VCaP (cell line): Measurements from ENCODE around the gene NRXN3.

Experiments
- H3K27ac ChIP-seq: fragments of 450-650 bp; 2 replicates; pipeline ENCODE4 v1.5.1; 2017
- TF ChIP-seq, protein P1 (sequence below): fragments of 450-650 bp; conservative IDR thresholded peaks from 2 replicates; pipeline ENCODE4 v1.5.1; 2017; ENCODE audit warnings: mild to moderate bottlenecking, moderate library complexity

NRXN3 gene

DNA sequence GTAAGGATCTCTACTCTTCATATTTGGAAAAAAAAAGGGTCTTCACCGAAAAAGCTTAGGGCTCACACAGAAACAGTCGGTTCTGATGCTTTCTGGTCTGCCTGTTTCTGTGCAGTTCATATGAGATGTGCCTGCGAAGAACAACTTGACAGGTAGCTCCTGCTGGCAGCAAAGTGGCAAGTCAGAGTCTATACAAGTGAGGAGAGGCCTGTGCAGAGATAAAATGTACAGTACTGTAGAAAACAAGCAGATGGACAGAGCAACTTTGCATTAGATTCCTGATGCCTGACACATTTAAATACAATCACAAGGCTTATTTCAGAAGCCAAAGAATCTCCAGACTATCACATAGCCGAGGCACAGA lies 1105.1 kb downstream of the NRXN3 start:
- TF ChIP-seq, protein P1, sequence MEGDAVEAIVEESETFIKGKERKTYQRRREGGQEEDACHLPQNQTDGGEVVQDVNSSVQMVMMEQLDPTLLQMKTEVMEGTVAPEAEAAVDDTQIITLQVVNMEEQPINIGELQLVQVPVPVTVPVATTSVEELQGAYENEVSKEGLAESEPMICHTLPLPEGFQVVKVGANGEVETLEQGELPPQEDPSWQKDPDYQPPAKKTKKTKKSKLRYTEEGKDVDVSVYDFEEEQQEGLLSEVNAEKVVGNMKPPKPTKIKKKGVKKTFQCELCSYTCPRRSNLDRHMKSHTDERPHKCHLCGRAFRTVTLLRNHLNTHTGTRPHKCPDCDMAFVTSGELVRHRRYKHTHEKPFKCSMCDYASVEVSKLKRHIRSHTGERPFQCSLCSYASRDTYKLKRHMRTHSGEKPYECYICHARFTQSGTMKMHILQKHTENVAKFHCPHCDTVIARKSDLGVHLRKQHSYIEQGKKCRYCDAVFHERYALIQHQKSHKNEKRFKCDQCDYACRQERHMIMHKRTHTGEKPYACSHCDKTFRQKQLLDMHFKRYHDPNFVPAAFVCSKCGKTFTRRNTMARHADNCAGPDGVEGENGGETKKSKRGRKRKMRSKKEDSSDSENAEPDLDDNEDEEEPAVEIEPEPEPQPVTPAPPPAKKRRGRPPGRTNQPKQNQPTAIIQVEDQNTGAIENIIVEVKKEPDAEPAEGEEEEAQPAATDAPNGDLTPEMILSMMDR: no peak
- no peak overlapping the region for H3K27ac ChIP-seq

DNA sequence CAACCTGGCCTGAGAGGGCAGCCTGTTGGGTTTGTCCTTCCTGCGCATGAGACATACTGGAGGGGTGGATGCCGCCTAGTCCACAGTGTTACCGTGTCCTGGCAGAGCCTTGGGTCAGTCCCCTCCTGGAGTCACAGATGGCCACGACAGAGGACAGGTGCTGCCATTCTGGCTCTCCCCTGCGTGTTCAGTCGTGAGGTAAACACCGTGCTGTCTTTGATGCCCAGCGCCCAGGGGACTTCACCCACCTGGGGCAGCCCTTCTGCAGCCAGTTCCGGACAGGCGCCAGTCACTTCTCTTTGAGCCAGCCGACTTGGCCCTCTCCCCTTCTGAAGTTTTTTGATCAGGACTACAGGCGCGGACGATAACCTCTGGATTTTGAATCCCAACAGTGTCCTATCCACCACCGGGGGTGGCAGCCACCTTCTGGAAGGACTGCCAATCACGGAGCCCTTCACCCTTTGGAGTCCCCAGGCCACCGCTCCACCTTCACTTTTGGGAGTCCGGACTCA lies 1108.2 kb downstream of the NRXN3 start:
- TF ChIP-seq, protein P1: no peak
- H3K27ac ChIP-seq: peak overlapping the region; percentile 82

DNA sequence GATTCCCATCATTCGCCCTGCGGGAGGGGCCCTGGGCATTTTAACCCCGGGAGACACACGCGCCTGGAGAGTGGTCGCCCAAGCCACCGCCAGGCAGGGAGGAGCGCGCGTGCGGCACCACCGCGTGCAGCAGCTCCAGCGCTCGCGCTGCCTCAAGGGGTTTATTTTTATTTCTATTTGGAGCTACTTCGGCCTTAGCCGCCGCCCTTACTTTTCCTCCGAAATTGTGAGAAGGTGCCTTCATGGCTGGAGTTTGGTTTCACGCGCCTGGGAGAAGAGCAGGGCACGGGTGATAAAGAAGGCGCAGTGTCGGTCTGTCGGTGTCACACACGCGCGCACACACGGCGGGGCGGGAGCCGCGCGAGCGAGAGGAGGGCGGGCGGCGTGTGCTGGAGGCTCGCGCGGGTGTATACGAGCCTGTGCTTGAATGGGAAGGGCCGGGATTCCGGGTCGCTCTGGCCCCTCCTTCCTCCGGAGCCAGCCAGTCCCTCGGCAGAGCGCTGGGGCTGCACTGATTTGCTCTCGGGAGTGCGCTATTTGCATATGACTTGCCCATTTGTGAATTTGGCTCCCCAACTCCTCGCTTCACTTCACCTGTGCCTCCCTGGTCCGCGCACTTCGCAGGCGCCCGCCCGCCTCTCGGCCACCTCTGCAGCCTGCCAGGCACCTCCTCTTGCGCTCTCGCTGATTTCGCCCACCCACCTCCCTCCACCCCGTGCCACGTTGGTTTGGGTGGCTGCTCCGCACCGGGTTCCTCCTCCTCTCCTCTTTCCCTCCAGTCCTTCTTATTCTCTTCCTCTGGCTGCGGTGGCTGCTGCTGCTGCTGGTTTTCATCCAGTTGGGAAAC lies 1108.8 kb downstream of the NRXN3 start:
- peak overlapping the region; percentile 82 for H3K27ac ChIP-seq

DNA sequence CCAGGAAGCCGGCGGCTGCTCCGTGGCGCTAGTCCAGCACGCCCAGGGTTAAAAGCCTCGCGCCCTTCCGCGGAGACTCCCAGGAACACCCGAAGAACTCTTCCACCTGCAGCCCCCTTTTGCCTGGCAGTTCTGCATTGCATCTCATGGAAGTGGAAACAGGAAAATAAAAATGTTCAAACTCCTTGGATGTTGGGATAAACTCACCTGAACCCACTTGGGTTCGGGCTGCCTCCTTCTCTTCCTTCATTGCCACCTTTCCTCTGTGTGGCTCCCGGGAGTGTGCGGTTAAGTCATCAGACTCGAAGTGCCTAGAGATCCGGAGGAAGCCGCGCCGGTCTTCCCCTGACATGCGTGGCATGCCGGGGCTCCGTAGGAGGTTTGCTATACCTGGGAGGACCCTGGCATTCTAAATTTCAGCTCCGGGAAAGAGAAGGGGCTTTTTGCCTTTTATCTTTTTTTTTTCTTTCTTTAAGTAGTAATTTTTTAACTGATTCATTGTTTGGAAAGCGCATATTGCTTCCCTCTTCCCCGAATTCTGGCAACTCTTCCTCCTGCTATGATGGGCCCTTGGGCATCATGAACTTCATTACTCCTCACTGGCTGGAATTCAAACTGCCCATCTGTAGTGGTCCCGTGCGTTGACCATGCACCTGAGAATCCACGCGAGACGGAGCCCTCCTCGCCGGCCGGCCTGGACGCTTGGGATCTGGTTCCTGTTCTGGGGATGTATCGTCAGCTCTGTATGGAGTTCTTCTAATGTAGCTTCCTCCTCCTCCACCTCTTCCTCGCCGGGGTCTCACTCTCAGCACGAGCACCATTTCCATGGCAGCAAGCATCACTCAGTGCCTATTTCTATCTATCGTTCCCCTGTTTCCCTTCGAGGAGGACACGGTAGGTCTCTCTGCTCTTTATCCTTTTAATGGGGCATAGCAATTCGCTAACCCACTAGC lies 1109.7 kb downstream of the NRXN3 start:
- TF ChIP-seq, protein P1: no peak
- H3K27ac ChIP-seq: peak overlapping the region; percentile 82

More for the DNA sequence above, 1108.8 kb downstream of the NRXN3 start:
- TF ChIP-seq, protein P1: no peak

DNA sequence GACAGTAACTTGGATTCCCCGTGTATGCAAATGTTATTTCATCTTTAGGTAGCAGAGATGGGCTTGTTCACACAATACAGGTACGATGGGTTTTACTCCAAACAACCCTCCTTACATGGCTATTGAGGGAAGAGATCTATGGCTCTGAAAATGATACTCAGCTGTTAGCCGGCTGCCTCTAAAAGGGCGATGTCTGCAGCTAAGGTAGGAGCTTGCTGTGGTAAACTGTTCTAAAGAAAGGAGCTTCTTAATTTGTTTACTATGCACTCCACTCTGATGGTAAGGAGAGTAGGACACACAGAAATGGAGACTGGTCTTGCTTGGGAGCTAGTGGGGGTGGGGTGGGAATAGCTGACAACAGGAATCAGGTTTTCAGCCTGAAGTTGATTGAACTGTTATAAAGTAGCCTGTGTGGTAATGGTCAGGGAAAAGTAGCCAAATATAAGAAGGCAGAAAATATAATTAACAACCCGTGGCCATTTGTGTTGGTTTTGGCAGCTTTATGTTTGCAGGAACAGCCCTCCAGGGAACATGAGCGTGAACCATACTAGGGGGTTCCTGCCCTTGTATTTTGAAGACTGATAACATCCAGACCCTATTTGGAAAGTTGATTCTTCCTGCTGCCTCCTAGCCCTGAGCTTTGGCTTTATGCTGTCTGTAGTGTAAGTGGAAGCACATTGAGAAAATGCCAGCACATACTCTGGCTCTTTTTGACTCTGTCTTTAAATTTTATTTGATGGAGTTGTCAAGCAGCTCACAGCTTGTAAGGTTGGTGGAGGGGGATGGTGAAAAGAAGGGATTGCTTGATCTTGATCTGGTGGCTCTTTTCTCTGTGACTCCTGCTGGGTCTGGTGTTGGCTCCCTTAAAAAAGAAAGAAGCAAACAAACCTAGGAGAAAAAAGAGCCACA lies 1111.3 kb downstream of the NRXN3 start:
- TF ChIP-seq, protein P1: no peak
- H3K27ac ChIP-seq: peak overlapping the region; percentile 82

DNA sequence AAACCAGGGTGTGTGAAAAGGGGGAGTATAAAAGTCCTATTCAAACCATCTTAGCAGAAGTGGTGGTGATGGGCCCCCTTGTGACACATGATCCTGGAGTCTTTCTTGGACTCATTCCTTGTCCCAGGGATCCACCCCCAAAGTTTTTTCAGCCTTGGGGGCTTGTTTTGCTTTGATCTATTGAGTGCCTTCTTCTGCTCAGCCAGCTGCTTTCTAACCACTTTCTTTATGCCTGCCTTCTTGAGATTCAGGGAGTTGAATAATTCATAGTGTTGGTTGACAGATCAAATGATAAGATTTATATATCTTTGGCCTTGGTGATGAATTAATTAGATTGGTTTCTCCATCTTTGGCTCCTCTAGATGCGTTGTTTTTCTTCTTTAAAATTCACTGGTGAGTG lies 1114.4 kb downstream of the NRXN3 start:
- TF ChIP-seq, protein P1: no peak
- peak overlapping the region; percentile 23 for H3K27ac ChIP-seq
